Activated CD4-positive, CD25-positive, alpha-beta regulatory T cell treated with anti-CD3 and anti-CD28 coated beads, Interleukin-2, amount 50 U/mL, for 16 hours (primary cell): Measurements from ENCODE around the gene ENHO.

Experiments
- DNase-seq: peaks from one replicate; pipeline ENCODE4 v3.0.0-alpha.2; 2020; ENCODE audit warnings: low read depth, low spot score

The ENHO gene

GRCh38 chr9:34524349-34524748 is 1.6 kb upstream of the ENHO start:
- no peak for DNase-seq

- no peak for DNase-seq
These were observed 501 bp downstream of the ENHO start for GRCh38 chr9:34522091-34522887.

- no peak for DNase-seq
These were observed 1.3 kb downstream of the ENHO start for GRCh38 chr9:34521406-34522045.

- no peak for DNase-seq
These were observed 2.0 kb downstream of the ENHO start for GRCh38 chr9:34520505-34521385.

GRCh38 chr9:34520096-34520495 is 2.7 kb downstream of the ENHO start:
- no peak for DNase-seq

GRCh38 chr9:34519321-34520020 is 3.3 kb downstream of the ENHO start:
- DNase-seq = no peak

- DNase-seq = no peak
These were observed 3.9 kb downstream of the ENHO start for GRCh38 chr9:34518896-34519295.

GRCh38 chr9:34518110-34518616 is 4.6 kb downstream of the ENHO start:
- DNase-seq = no peak

- DNase-seq = no peak
These were observed 5.6 kb downstream of the ENHO start for GRCh38 chr9:34517185-34517584.

- no peak for DNase-seq
These were observed 6.8 kb downstream of the ENHO start for GRCh38 chr9:34515959-34516358.

GRCh38 chr9:34514816-34515215 is 8.0 kb downstream of the ENHO start:
- no peak for DNase-seq

- no peak for DNase-seq
These were observed 8.4 kb downstream of the ENHO start for GRCh38 chr9:34514401-34514800.

GRCh38 chr9:34513567-34514214 is 9.1 kb downstream of the ENHO start:
- no peak for DNase-seq

GRCh38 chr9:34512131-34513078 is 10.4 kb downstream of the ENHO start:
- DNase-seq = no peak

GRCh38 chr9:34510497-34511468 is 12.0 kb downstream of the ENHO start:
- no peak for DNase-seq

- DNase-seq = no peak
These were observed 13.8 kb downstream of the ENHO start for GRCh38 chr9:34508951-34509350.

- no peak for DNase-seq
These were observed 14.3 kb downstream of the ENHO start for GRCh38 chr9:34508463-34508862.

GRCh38 chr9:34507966-34508365 is 14.8 kb downstream of the ENHO start:
- DNase-seq = no peak

GRCh38 chr9:34507556-34507955 is 15.2 kb downstream of the ENHO start:
- no peak for DNase-seq
